Esophagus squamous epithelium (tissue), 4 donors: ENCODE data around the gene CNDP2.

Experiments used
- POLR2A ChIP-seq, 4 donors: fragments of 450-650 bp; IDR thresholded peaks; one replicate each; pipeline ENCODE4 v1.6.1; 2017; ENCODE audit warnings: antibody characterized with exemption in 4 of 4, mild to moderate bottlenecking in 4 of 4, moderate library complexity in 3 of 4
- TF ChIP-seq, protein P1 (sequence below), 6 experiments: fragments of 450-650 bp in 4 of 6; fragments of 200-600 bp in 2 of 6; sonication (generic) in 2 of 6; IDR thresholded peaks; one replicate each; pipeline ENCODE4 v1.5.1; 2016 to 2019; ENCODE audit warnings: antibody characterized with exemption in 6 of 6, mild to moderate bottlenecking in 4 of 6, moderate library complexity in 4 of 6

DNA sequence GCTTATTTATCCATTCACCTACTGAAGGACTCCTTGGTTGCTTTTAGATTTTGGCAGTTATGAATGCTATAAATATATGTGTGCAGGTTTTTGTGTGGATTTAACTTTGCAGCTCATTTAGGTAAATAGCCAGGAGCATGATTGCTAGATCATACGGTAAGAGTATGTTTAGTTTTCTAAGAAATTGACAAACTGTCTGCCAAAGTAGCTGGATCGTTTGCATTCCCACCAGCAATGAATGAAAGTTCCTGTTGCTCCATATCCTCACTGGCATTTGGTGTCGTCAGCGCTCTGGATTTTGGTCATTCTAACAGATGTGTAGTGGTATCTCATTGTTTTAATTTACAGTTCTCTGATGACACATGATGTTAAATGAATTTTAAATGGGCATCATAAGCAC lies 30.4 kb upstream of the CNDP2 start:
- no peak for TF ChIP-seq POLR2A (IDR thresholded peaks at IDR 0.05)
- TF ChIP-seq, protein P1, sequence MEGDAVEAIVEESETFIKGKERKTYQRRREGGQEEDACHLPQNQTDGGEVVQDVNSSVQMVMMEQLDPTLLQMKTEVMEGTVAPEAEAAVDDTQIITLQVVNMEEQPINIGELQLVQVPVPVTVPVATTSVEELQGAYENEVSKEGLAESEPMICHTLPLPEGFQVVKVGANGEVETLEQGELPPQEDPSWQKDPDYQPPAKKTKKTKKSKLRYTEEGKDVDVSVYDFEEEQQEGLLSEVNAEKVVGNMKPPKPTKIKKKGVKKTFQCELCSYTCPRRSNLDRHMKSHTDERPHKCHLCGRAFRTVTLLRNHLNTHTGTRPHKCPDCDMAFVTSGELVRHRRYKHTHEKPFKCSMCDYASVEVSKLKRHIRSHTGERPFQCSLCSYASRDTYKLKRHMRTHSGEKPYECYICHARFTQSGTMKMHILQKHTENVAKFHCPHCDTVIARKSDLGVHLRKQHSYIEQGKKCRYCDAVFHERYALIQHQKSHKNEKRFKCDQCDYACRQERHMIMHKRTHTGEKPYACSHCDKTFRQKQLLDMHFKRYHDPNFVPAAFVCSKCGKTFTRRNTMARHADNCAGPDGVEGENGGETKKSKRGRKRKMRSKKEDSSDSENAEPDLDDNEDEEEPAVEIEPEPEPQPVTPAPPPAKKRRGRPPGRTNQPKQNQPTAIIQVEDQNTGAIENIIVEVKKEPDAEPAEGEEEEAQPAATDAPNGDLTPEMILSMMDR (IDR thresholded peaks at IDR 0.05), result no peak
